ENCODE results near the gene DOCK6.

DOCK6 gene

DNA sequence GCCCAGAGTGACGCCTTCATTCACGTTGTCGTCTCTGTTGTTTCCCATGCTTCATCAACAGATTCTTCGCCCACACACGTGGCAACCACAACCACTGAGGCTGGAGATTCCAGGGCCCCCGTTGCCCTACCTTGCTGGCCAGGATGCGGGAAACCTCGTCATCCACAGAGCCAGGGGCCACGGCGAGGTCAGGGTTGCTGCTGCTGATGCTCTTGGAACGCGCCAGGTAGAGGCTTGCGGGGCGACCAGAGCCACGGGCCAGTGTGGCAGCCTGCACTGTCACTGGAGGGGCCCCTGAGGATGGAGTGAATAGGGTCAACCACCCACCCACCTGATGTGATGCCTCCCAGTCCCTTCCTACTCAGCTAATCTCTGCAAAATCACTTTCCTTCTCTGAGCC lies 29.3 kb downstream of the DOCK6 start:
- POLR2A ChIA-PET, result no interaction called here
- TF ChIP-seq SUZ12 (IDR thresholded peaks at IDR 0.05) (no peak), ELF4 (IDR thresholded peaks at IDR 0.05) (no peak), NFRKB (IDR thresholded peaks at IDR 0.05) (no peak), FOXA1 (IDR thresholded peaks at IDR 0.05) (no peak), CTBP1 (IDR thresholded peaks at IDR 0.05; ENCODE audit: borderline replicate concordance) (no peak), L3MBTL2 (conservative IDR thresholded peaks at IDR 0.05) (no peak), SP1 (IDR thresholded peaks at IDR 0.05) (no peak), BHLHE40 (IDR thresholded peaks at IDR 0.05; ENCODE audit: borderline replicate concordance) (no peak), ARNT (IDR thresholded peaks at IDR 0.05) (no peak), LEF1 (IDR thresholded peaks at IDR 0.05; ENCODE audit: borderline replicate concordance) (no peak), TARDBP (IDR thresholded peaks at IDR 0.05) (no peak), ZNF384 (IDR thresholded peaks at IDR 0.05) (no peak), HDGF (IDR thresholded peaks at IDR 0.05; ENCODE audit: borderline replicate concordance) (no peak), FOXK2 (IDR thresholded peaks at IDR 0.05) (no peak), PKNOX1 (IDR thresholded peaks at IDR 0.05) (no peak), FOXM1 (IDR thresholded peaks at IDR 0.05; ENCODE audit: borderline replicate concordance) (no peak)
- DNase-seq (ENCODE audit: extremely low spot score), result no peak
- CTCF ChIA-PET, result interaction anchor here (0.6 kb wide), 1 partner anchor 10 kb away, joined by 3 read pairs; no protein-coding TSS in a partner anchor

GRCh38 chr19:11232555-11232954 lies 29.8 kb downstream of the DOCK6 start:
- POLR2A ChIA-PET, result no interaction called here
- no peak for TF ChIP-seq ELF4 (IDR thresholded peaks at IDR 0.05)
- DNase-seq (ENCODE audit: extremely low spot score), result no peak
- CTCF ChIA-PET, result no interaction called here

GRCh38 chr19:11230621-11231386 lies 31.5 kb downstream of the DOCK6 start:
- DNase-seq (ENCODE audit: extremely low spot score), result no peak
- TF ChIP-seq L3MBTL2 (conservative IDR thresholded peaks at IDR 0.05) (no peak), FOXK2 (IDR thresholded peaks at IDR 0.05) (no peak), TARDBP (IDR thresholded peaks at IDR 0.05) (no peak), PKNOX1 (IDR thresholded peaks at IDR 0.05) (no peak), ARNT (IDR thresholded peaks at IDR 0.05) (no peak), HDGF (IDR thresholded peaks at IDR 0.05; ENCODE audit: borderline replicate concordance) (no peak)
- CTCF ChIA-PET, result no interaction called here
- POLR2A ChIA-PET, result no interaction called here

DNA sequence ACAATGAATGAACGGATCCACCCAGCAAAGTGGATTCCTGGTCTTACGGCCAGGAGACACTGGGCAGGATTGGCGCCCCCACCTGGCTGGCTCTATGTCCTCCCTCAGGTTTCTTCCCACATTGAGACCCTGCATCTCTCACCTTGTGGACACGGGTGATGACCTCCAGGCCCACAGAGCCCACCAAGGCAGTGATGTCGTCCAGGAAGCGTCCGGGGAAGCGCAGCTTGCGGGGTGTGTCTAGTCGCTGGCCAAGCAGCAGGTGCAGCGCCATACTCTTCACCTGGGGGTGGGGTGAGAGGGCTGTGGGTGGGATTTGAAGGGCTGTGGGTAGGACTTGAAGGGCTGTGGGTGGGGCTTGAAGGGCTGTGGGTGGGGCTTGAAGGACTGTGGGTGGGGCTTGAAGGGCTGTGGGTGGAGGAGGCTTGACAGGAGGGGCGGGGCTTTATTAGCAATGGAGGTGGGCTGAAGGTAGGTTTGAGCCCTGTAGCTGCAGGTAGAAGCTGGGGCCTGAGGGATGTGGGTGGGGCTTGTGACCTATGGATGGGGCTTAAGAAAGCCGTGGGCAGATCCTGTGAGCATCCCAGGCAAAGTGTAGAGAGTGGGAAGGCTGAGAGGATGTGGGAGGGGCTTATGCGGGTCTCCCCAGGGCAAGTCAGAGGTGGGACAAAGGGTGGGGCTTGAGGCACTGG lies 35.0 kb downstream of the DOCK6 start:
- TF ChIP-seq FOXK2 (IDR thresholded peaks at IDR 0.05), result no peak
- no peak for TF ChIP-seq ELF4 (IDR thresholded peaks at IDR 0.05)
- TF ChIP-seq FOXM1 (IDR thresholded peaks at IDR 0.05; ENCODE audit: borderline replicate concordance), result no peak
- TF ChIP-seq CTBP1 (IDR thresholded peaks at IDR 0.05; ENCODE audit: borderline replicate concordance), result no peak
- no peak for TF ChIP-seq HDGF (IDR thresholded peaks at IDR 0.05; ENCODE audit: borderline replicate concordance)
- TF ChIP-seq PKNOX1 (IDR thresholded peaks at IDR 0.05), result no peak
- TF ChIP-seq BHLHE40 (IDR thresholded peaks at IDR 0.05; ENCODE audit: borderline replicate concordance), result no peak
- TF ChIP-seq ARNT (IDR thresholded peaks at IDR 0.05), result no peak
- TF ChIP-seq TARDBP (IDR thresholded peaks at IDR 0.05), result no peak
- no peak for TF ChIP-seq L3MBTL2 (conservative IDR thresholded peaks at IDR 0.05)
- no peak for TF ChIP-seq ZNF384 (IDR thresholded peaks at IDR 0.05)
- TF ChIP-seq FOXA1 (IDR thresholded peaks at IDR 0.05), result no peak
- no peak for TF ChIP-seq SP1 (IDR thresholded peaks at IDR 0.05)
- no peak for TF ChIP-seq SUZ12 (IDR thresholded peaks at IDR 0.05)
- TF ChIP-seq LEF1 (IDR thresholded peaks at IDR 0.05; ENCODE audit: borderline replicate concordance), result no peak
- POLR2A ChIA-PET, result no interaction called here
- CTCF ChIA-PET, result no interaction called here
- peak; percentile 80 for DNase-seq (ENCODE audit: extremely low spot score)

DNA sequence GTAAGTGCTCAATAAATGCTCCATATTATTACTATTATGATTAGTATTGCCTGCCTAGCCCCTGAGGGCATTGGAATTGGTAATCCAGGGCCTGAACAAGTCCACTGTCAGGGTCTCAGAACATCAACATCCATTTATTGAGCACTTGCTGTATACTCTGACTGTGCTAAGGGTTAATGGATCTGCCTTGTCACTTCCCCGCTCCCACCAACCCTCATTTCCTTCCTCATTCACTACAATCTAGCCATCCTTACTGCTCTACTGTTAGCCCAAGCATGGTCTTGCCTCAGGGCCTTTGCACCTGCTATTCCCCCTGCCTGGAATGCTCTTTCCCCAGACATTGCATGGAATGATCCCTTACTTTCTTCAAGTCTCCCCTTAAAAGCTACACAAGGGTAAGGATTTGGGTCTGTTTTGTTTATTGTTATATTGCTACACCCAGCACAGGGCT lies 35.6 kb downstream of the DOCK6 start:
- TF ChIP-seq PKNOX1 (IDR thresholded peaks at IDR 0.05) (no peak), ELF4 (IDR thresholded peaks at IDR 0.05) (no peak), BHLHE40 (IDR thresholded peaks at IDR 0.05; ENCODE audit: borderline replicate concordance) (no peak), L3MBTL2 (conservative IDR thresholded peaks at IDR 0.05) (no peak), NFRKB (IDR thresholded peaks at IDR 0.05) (no peak), FOXM1 (IDR thresholded peaks at IDR 0.05; ENCODE audit: borderline replicate concordance) (no peak), LEF1 (IDR thresholded peaks at IDR 0.05; ENCODE audit: borderline replicate concordance) (no peak), ARNT (IDR thresholded peaks at IDR 0.05) (no peak), CTBP1 (IDR thresholded peaks at IDR 0.05; ENCODE audit: borderline replicate concordance) (no peak), FOXK2 (IDR thresholded peaks at IDR 0.05) (no peak), SUZ12 (IDR thresholded peaks at IDR 0.05) (no peak), SP1 (IDR thresholded peaks at IDR 0.05) (no peak), HDGF (IDR thresholded peaks at IDR 0.05; ENCODE audit: borderline replicate concordance) (no peak), FOXA1 (IDR thresholded peaks at IDR 0.05) (no peak), ZNF384 (IDR thresholded peaks at IDR 0.05) (no peak), TARDBP (IDR thresholded peaks at IDR 0.05) (no peak)
- CTCF ChIA-PET, result no interaction called here
- POLR2A ChIA-PET, result no interaction called here
- DNase-seq (ENCODE audit: extremely low spot score), result no peak

All from HEK293T (cell line).